HG03108 (cell line): ENCODE results near the gene METTL15.
A peak's percentile ranks its signal among the peaks of the same experiment; 100 is the strongest.
"Not testable (repeated sequence)": the region's sequence is repeated elsewhere in the genome, so short reads cannot be mapped to it uniquely, and the experiment has no call there.

Experiments
- ATAC-seq: cut with Tn5 transposase; IDR thresholded peaks from one replicate; pipeline ENCODE4 v1.9.1; 2021; ENCODE audit warnings: moderate library complexity; ENCODE audit not compliant: unreplicated experiment

Gene METTL15

GRCh38 chr11:28110108-28110820, 2.1 kb downstream of the METTL15 start:
- ATAC-seq = peak; percentile 33

GRCh38 chr11:28110821-28111200, 2.6 kb downstream of the METTL15 start:
- ATAC-seq = no peak

GRCh38 chr11:28114116-28114515, 5.9 kb downstream of the METTL15 start:
- ATAC-seq = no peak

GRCh38 chr11:28114731-28115130, 6.5 kb downstream of the METTL15 start:
- ATAC-seq = no peak

GRCh38 chr11:28117712-28118111, 9.5 kb downstream of the METTL15 start:
- ATAC-seq = no peak

- ATAC-seq = no peak
These were observed 15.0 kb downstream of the METTL15 start for GRCh38 chr11:28123151-28123581.

GRCh38 chr11:28132548-28132947, 24.4 kb downstream of the METTL15 start:
- no peak for ATAC-seq

- no peak for ATAC-seq
These were observed 25.0 kb downstream of the METTL15 start for GRCh38 chr11:28133146-28133545.

GRCh38 chr11:28136157-28136556, 28.0 kb downstream of the METTL15 start:
- not testable (repeated sequence) for ATAC-seq

GRCh38 chr11:28137366-28137765, 29.2 kb downstream of the METTL15 start:
- ATAC-seq = no peak

GRCh38 chr11:28137832-28138231, 29.6 kb downstream of the METTL15 start:
- ATAC-seq = no peak

GRCh38 chr11:28139841-28140415, 31.7 kb downstream of the METTL15 start:
- no peak for ATAC-seq

GRCh38 chr11:28140689-28141455, 32.7 kb downstream of the METTL15 start:
- no peak for ATAC-seq

- no peak for ATAC-seq
These were observed 34.5 kb downstream of the METTL15 start for GRCh38 chr11:28142724-28143123.

- no peak for ATAC-seq
These were observed 36.6 kb downstream of the METTL15 start for GRCh38 chr11:28144808-28145207.

- ATAC-seq = no peak
These were observed 38.0 kb downstream of the METTL15 start for GRCh38 chr11:28146123-28146751.

- no peak for ATAC-seq
These were observed 44.6 kb downstream of the METTL15 start for GRCh38 chr11:28152743-28153142.

GRCh38 chr11:28153586-28153985, 45.4 kb downstream of the METTL15 start:
- ATAC-seq = no peak

GRCh38 chr11:28168718-28169117, 60.5 kb downstream of the METTL15 start:
- ATAC-seq = no peak

- no peak for ATAC-seq
These were observed 61.6 kb downstream of the METTL15 start for GRCh38 chr11:28169816-28170215.

- ATAC-seq = no peak
These were observed 62.6 kb downstream of the METTL15 start for GRCh38 chr11:28170759-28171158.

GRCh38 chr11:28176351-28176750, 68.2 kb downstream of the METTL15 start:
- no peak for ATAC-seq
